SK-N-SH (cell line): Measurements from ENCODE around the gene FMO1. TPM values are rescaled to one million over a fixed set of nuclear protein-coding genes. Genes with fewer than 3 reads are reported as not detected.

ENCODE experiments used
- CTCF ChIA-PET: fragments of 300-600, 350-600 bp; formaldehyde crosslinking; extraction: SDS; loops from one replicate; lab custom pipeline; 2021; lab: Yijun Ruan, JAX
- POLR2A ChIA-PET: fragments of 350-600 bp; sonication (Branson Sonifier 250); formaldehyde crosslinking; extraction: SDS; loops from one replicate; lab custom pipeline; 2020; ENCODE audit warnings: antibody characterized with exemption, inconsistent platforms; lab: Yijun Ruan, JAX
- DNase-seq: peaks from one replicate; pipeline ENCODE4 v3.0.0; 2012
- H2AFZ ChIP-seq: fragments of 200-600 bp; sonication (generic); 2 replicates; pipeline ENCODE4 v1.8.1; 2016; ENCODE audit warnings: antibody characterized with exemption, mild to moderate bottlenecking, low read depth
- H3F3A ChIP-seq: fragments of 200-600 bp; sonication (generic); replicated peaks from 2 replicates; pipeline ENCODE3; 2016; ENCODE audit warnings: antibody characterized with exemption, mild to moderate bottlenecking; ENCODE audit not compliant: insufficient read depth
- H3K27ac ChIP-seq, 2 experiments: fragments of 200-500 bp in 1 of 2; fragments of 200-600 bp in 1 of 2; sonication (Bioruptor generic) in 1 of 2; sonication (generic), shearing (Covaris generic) in 1 of 2; 2 replicates each; pipeline versions ENCODE4 v1.5.1 to v1.6.1; 2014 to 2016; ENCODE audit warnings: low read depth in 2 of 2, inconsistent platforms in 1 of 2, low read length in 1 of 2, mild to moderate bottlenecking in 1 of 2, mixed read lengths in 1 of 2
- H3K27me3 ChIP-seq: fragments of 200-600 bp; sonication (generic), shearing (Covaris generic); 2 replicates; pipeline ENCODE4 v1.6.1; 2016; ENCODE audit warnings: mixed run types; ENCODE audit not compliant: insufficient read depth
- H3K36me3 ChIP-seq, 2 experiments: fragments of 200-500 bp in 1 of 2; fragments of 200-600 bp in 1 of 2; sonication (Bioruptor generic) in 1 of 2; sonication (generic) in 1 of 2; replicated peaks in 1 of 2; 2 replicates each; pipeline versions ENCODE3 to v1.5.1; 2014 to 2016; ENCODE audit warnings: low read length in 1 of 2, mild to moderate bottlenecking in 1 of 2; ENCODE audit not compliant: insufficient read depth in 2 of 2, control insufficient read depth in 1 of 2
- H3K4me1 ChIP-seq, 2 experiments: fragments of 200-500 bp in 1 of 2; fragments of 200-600 bp in 1 of 2; sonication (Bioruptor generic) in 1 of 2; sonication (generic), shearing (Covaris generic) in 1 of 2; 2 replicates each; pipeline versions ENCODE4 v1.5.1 to v1.6.1; 2014 to 2016; ENCODE audit warnings: low read depth in 1 of 2, low read length in 1 of 2, mixed run types in 1 of 2; ENCODE audit not compliant: insufficient read depth in 2 of 2, control insufficient read depth in 1 of 2
- H3K4me2 ChIP-seq: fragments of 200-600 bp; sonication (generic), shearing (Covaris generic); 2 replicates; pipeline ENCODE4 v1.6.1; 2017; ENCODE audit warnings: mixed run types
- H3K4me3 ChIP-seq, 2 experiments: fragments of 200-500 bp in 1 of 2; fragments of 200-600 bp in 1 of 2; sonication (Bioruptor generic) in 1 of 2; sonication (generic), shearing (Covaris generic) in 1 of 2; 2 replicates each; pipeline versions ENCODE4 v1.5.1 to v1.8.1; 2014 to 2016; ENCODE audit warnings: low read depth in 2 of 2, inconsistent platforms in 1 of 2, low read length in 1 of 2, mild to moderate bottlenecking in 1 of 2, mixed read lengths in 1 of 2, moderate library complexity in 1 of 2
- H3K79me2 ChIP-seq: fragments of 200-600 bp; sonication (generic); 2 replicates; pipeline ENCODE4 v1.8.1; 2017; ENCODE audit warnings: mild to moderate bottlenecking; ENCODE audit not compliant: insufficient read depth
- H3K9ac ChIP-seq: fragments of 200-600 bp; sonication (generic); 2 replicates; pipeline ENCODE4 v1.6.1; 2017; ENCODE audit warnings: mixed run types
- H3K9me2 ChIP-seq: fragments of 200-600 bp; sonication (generic); 2 replicates; pipeline ENCODE4 v1.6.1; 2017; ENCODE audit warnings: mixed run types
- H3K9me3 ChIP-seq: fragments of 200-600 bp; sonication (generic); 2 replicates; pipeline ENCODE4 v1.6.1; 2017; ENCODE audit warnings: mixed run types, mild to moderate bottlenecking, moderate library complexity
- H4K20me1 ChIP-seq: fragments of 200-600 bp; sonication (generic); 2 replicates; pipeline ENCODE4 v1.6.1; 2017; ENCODE audit warnings: mild to moderate bottlenecking, mixed run types; ENCODE audit not compliant: insufficient read depth
- CHD2 ChIP-seq: fragments of 150-350 bp; IDR thresholded peaks from 2 replicates; pipeline ENCODE4 v1.6.1; 2018; ENCODE audit warnings: low read length; ENCODE audit not compliant: partially characterized antibody
- CTCF ChIP-seq: fragments of 200-600 bp; sonication (generic); IDR thresholded peaks from 2 replicates; pipeline ENCODE4 v1.6.1; 2017; ENCODE audit warnings: antibody characterized with exemption, mild to moderate bottlenecking, moderate library complexity
- ELF1 ChIP-seq: IDR thresholded peaks from 2 replicates; pipeline ENCODE4 v1.4.0; 2012
- EZH2phosphoT487 ChIP-seq: fragments of 200-600 bp; sonication (generic); IDR thresholded peaks from 2 replicates; pipeline ENCODE4 v1.6.1; 2017; ENCODE audit warnings: low read depth, mixed run types, mild to moderate bottlenecking, antibody characterized with exemption, moderate library complexity, borderline replicate concordance
- FOSL2 ChIP-seq: IDR thresholded peaks from 2 replicates; pipeline ENCODE4 v1.4.0; 2012; ENCODE audit warnings: low read depth, mild to moderate bottlenecking, moderate library complexity, borderline replicate concordance
- FOXJ3 ChIP-seq: sonication (generic); formaldehyde crosslinking; IDR thresholded peaks from 2 replicates; pipeline ENCODE4 v1.5.1; 2020; ENCODE audit warnings: mild to moderate bottlenecking, missing genetic modification reagents
- GABPA ChIP-seq: IDR thresholded peaks from 2 replicates; pipeline ENCODE4 v1.4.0; 2012; ENCODE audit warnings: low read depth, mild to moderate bottlenecking
- GATA2 ChIP-seq: sonication (generic); formaldehyde crosslinking; IDR thresholded peaks from 2 replicates; pipeline ENCODE4 v1.5.0; 2020; ENCODE audit warnings: mild to moderate bottlenecking, missing genetic modification reagents
- IRF3 ChIP-seq: fragments of 150-350 bp; IDR thresholded peaks from 2 replicates; pipeline ENCODE4 v1.6.1; 2016; ENCODE audit warnings: mild to moderate bottlenecking, low read depth, low read length
- JUND ChIP-seq: IDR thresholded peaks from 2 replicates; pipeline ENCODE4 v1.4.0; 2012
- MEF2A ChIP-seq: IDR thresholded peaks from 2 replicates; pipeline ENCODE4 v1.4.0; 2012; ENCODE audit warnings: low read depth, borderline replicate concordance
- MXI1 ChIP-seq: IDR thresholded peaks from 2 replicates; pipeline ENCODE4 v1.6.1; 2012; ENCODE audit warnings: mild to moderate bottlenecking, low read depth, low read length, improper control_type of control experiment
- NFIC ChIP-seq: IDR thresholded peaks from 2 replicates; pipeline ENCODE4 v1.4.0; 2012; ENCODE audit warnings: borderline replicate concordance
- RAD21 ChIP-seq: IDR thresholded peaks from 2 replicates; pipeline ENCODE4 v1.6.1; 2012; ENCODE audit warnings: mild to moderate bottlenecking, low read length
- RXRA ChIP-seq: IDR thresholded peaks from 2 replicates; pipeline ENCODE4 v1.4.0; 2012; ENCODE audit warnings: low read depth, mild to moderate bottlenecking, borderline replicate concordance
- SMC3 ChIP-seq: IDR thresholded peaks from 2 replicates; pipeline ENCODE4 v1.6.1; 2012; ENCODE audit warnings: low read depth, low read length, improper control_type of control experiment
- TAF1 ChIP-seq: IDR thresholded peaks from 2 replicates; pipeline ENCODE4 v1.6.1; 2012; ENCODE audit warnings: low read depth, mild to moderate bottlenecking, low read length, moderate library complexity, borderline replicate concordance
- TEAD4 ChIP-seq: IDR thresholded peaks from 2 replicates; pipeline ENCODE4 v1.4.0; 2012; ENCODE audit warnings: mild to moderate bottlenecking, borderline replicate concordance; ENCODE audit not compliant: insufficient read depth
- USF1 ChIP-seq: IDR thresholded peaks from 2 replicates; pipeline ENCODE4 v1.4.0; 2012; ENCODE audit warnings: low read depth, borderline replicate concordance
- USF2 ChIP-seq: fragments of 150-350 bp; IDR thresholded peaks from 2 replicates; pipeline ENCODE4 v1.6.1; 2017; ENCODE audit warnings: antibody characterized with exemption, low read length, low read depth, borderline replicate concordance
- WGBS: methylation state at CpG from one replicate; pipeline ENCODE4 v1.1.6; 2017; ENCODE audit warnings: low lambda C conversion rate; 5-methylcytosine and 5-hydroxymethylcytosine counted together
- polyA plus RNA-seq, 3 experiments: library from polyadenylated mRNA; depleted of rRNA; stranded (reverse); fragments of >200 nt; gene quantifications; 2 replicates each; pipeline ENCODE4 v1.2.3, GENCODE V29; 2012
- TF ChIP-seq, protein P1 (sequence below): IDR thresholded peaks from 2 replicates; pipeline ENCODE4 v1.4.0; 2012; ENCODE audit warnings: low read depth
- TF ChIP-seq, protein P2 (sequence below): IDR thresholded peaks from 2 replicates; pipeline ENCODE4; 2012

The FMO1 gene
- polyA plus RNA-seq, 1 of the 3 experiments (the other 2 are of a cell fraction): not detected

GRCh38 chr1:171279678-171280077 is 31.4 kb downstream of the FMO1 start:
- POLR2A ChIA-PET: no interaction called here
- Histone ChIP-seq H3K4me3 (no peak overlapping the region), H3K9ac (no peak overlapping the region), H3F3A (no peaks in the 10 kb centered on the region), H3K4me2 (no peak overlapping the region), H3K27me3 (peaks cover 19% of the 10 kb centered on the region), H3K4me1 (no peaks in the 10 kb centered on the region), H3K9me3 (no peaks in the 10 kb centered on the region), H2AFZ (no peak overlapping the region), H3K27ac (no peak overlapping the region), H4K20me1 (no peaks in the 10 kb centered on the region), H3K9me2 (no peaks in the 10 kb centered on the region), H3K79me2 (no peaks in the 10 kb centered on the region), H3K36me3 (no peaks in the 10 kb centered on the region)
- CTCF ChIA-PET: no interaction called here
- 2% methylated on average over 3 of the region's 3 CpGs for WGBS
- TF ChIP-seq IRF3 (no peak), EZH2phosphoT487 (no peak)
- DNase-seq: no peak

DNA sequence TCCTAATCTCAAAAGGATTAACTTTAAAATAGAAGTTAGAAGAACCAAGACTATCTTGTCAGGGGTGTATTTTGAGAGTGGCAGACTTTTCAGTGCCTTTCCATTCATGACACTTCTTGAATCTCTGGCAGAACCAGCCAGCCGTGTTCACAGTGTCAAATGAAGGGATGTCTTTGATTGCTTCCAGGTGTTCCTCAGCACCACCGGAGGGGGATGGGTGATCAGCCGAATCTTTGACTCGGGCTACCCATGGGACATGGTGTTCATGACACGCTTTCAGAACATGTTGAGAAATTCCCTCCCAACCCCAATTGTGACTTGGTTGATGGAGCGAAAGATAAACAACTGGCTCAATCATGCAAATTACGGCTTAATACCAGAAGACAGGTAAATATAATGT is 32.3 kb downstream of the FMO1 start:
- POLR2A ChIA-PET: no interaction called here
- Histone ChIP-seq H3K9me2 (no peaks in the 10 kb centered on the region), H3F3A (no peaks in the 10 kb centered on the region), H4K20me1 (no peaks in the 10 kb centered on the region), H3K79me2 (no peaks in the 10 kb centered on the region), H3K36me3 (no peaks in the 10 kb centered on the region), H3K27ac (no peak overlapping the region), H2AFZ (no peak overlapping the region), H3K4me3 (no peak overlapping the region), H3K27me3 (peaks cover 24% of the 10 kb centered on the region), H3K9ac (no peak overlapping the region), H3K9me3 (no peaks in the 10 kb centered on the region), H3K4me1 (no peaks in the 10 kb centered on the region)
- WGBS: 5% methylated on average over 7 of the region's 7 CpGs
- CTCF ChIA-PET: interaction anchor here (1.1 to 1.5 kb wide), 2 partner anchors 33 to 91 kb away, joined by 3 read pairs; no protein-coding TSS in a partner anchor
- DNase-seq: no peak
- no peak for TF ChIP-seq GABPA
- TF ChIP-seq, protein P1, sequence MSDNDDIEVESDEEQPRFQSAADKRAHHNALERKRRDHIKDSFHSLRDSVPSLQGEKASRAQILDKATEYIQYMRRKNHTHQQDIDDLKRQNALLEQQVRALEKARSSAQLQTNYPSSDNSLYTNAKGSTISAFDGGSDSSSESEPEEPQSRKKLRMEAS: no peak
- TF ChIP-seq, protein P2, sequence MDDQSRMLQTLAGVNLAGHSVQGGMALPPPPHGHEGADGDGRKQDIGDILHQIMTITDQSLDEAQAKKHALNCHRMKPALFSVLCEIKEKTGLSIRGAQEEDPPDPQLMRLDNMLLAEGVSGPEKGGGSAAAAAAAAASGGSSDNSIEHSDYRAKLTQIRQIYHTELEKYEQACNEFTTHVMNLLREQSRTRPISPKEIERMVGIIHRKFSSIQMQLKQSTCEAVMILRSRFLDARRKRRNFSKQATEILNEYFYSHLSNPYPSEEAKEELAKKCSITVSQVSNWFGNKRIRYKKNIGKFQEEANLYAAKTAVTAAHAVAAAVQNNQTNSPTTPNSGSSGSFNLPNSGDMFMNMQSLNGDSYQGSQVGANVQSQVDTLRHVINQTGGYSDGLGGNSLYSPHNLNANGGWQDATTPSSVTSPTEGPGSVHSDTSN: no peak
- TF ChIP-seq GATA2: no peak
- TF ChIP-seq FOSL2: no peak
- no peak for TF ChIP-seq JUND
- no peak for TF ChIP-seq RXRA
- TF ChIP-seq MEF2A: no peak
- no peak for TF ChIP-seq TEAD4
- TF ChIP-seq FOXJ3 (CRISPR knock-in tag): no peak
- TF ChIP-seq SMC3: no peak
- TF ChIP-seq TAF1: no peak
- no peak for TF ChIP-seq CTCF
- TF ChIP-seq ELF1: no peak
- TF ChIP-seq NFIC: no peak
- TF ChIP-seq RAD21: no peak
- TF ChIP-seq MXI1: no peak
- no peak for TF ChIP-seq CHD2
- no peak for TF ChIP-seq USF2
- no peak for TF ChIP-seq USF1
- TF ChIP-seq, all 33 proteins: peak for 0
- H3K4me2 ChIP-seq: no peak overlapping the region
